ENCODE measurements around the gene IL13. TPM values are rescaled to one million over a fixed set of nuclear protein-coding genes. Genes with fewer than 3 reads are reported as not detected.

The IL13 gene
- total RNA-seq, 1 experiment from 2014 or later, result not detected

DNA sequence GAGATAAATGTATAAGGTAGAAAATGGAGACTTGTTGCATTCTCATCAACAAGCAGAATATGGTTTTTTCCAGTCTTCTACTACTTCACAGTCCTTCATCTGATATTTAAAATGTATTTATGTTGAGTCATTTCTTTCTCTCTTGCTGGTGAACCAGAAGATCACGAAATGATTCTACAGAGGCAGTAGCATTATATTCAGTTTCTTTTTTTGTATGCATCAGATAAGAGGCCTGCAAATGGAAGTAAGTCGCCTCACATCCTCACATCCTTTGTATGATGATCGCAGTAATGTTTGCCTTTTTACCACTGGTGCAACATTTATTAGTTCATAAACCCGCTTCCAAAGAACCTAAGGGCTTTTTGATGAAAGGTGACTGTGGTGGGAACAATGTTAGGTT is 22.1 kb upstream of the IL13 start:
- no peak overlapping the region for H3K4me3 Mint-ChIP-seq (ENCODE audit: unreplicated experiment)
- H3K27ac Mint-ChIP-seq (ENCODE audit: unreplicated experiment), result no peak overlapping the region
- DNase-seq, result no peak
- Histone ChIP-seq H3K4me3 (ENCODE audit: low read depth, low read length) (no peak overlapping the region), H3K27me3 (replicated peaks; ENCODE audit: control insufficient read depth, insufficient read depth, low read length) (no peaks in the 10 kb centered on the region), H3K9me3 (no peaks in the 10 kb centered on the region), H3K36me3 (ENCODE audit: control insufficient read depth, insufficient read depth, low read length) (no peaks in the 10 kb centered on the region; the same call in none of the 2 replicates), H3K4me1 (no peaks in the 10 kb centered on the region)
- no peak for TF ChIP-seq CTCF (IDR thresholded peaks at IDR 0.05; ENCODE audit: insufficient read depth in 1 of 2, low read depth in 1 of 2, low read length in 1 of 2, severe bottlenecking in 1 of 2, unreplicated experiment in 1 of 2)
- no peaks in the 10 kb centered on the region for H3K9me3 Mint-ChIP-seq (ENCODE audit: unreplicated experiment)
- no TSS peak for BruUV-seq (replicated peaks)
- no peaks in the 10 kb centered on the region for H3K4me1 Mint-ChIP-seq (ENCODE audit: low read depth, unreplicated experiment)
- ChIA-PET POLR2A (no interaction called here), CTCF (no interaction called here)
- intact Hi-C loops (cut with micrococcal nuclease; ENCODE audit: unreplicated experiment), result no loop called here
- no peaks in the 10 kb centered on the region for H3K27me3 Mint-ChIP-seq (ENCODE audit: insufficient read depth, unreplicated experiment)
- H3K36me3 Mint-ChIP-seq (ENCODE audit: insufficient read depth, unreplicated experiment), result peaks cover 66% of the 10 kb centered on the region

DNA sequence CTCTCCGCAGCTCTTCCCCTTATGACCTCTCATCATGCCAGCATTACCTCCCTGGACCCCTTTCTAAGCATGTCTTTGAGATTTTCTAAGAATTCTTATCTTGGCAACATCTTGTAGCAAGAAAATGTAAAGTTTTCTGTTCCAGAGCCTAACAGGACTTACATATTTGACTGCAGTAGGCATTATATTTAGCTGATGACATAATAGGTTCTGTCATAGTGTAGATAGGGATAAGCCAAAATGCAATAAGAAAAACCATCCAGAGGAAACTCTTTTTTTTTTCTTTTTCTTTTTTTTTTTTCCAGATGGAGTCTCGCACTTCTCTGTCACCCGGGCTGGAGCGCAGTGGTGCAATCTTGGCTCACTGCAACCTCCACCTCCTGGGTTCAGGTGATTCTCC is 20.7 kb upstream of the IL13 start:
- no TSS peak for BruUV-seq (replicated peaks)
- CTCF ChIA-PET, result no interaction called here
- H3K9me3 Mint-ChIP-seq (ENCODE audit: unreplicated experiment), result no peaks in the 10 kb centered on the region
- intact Hi-C loops (cut with micrococcal nuclease; ENCODE audit: unreplicated experiment), result no loop called here
- TF ChIP-seq CTCF (IDR thresholded peaks at IDR 0.05; ENCODE audit: insufficient read depth in 1 of 2, low read depth in 1 of 2, low read length in 1 of 2, severe bottlenecking in 1 of 2, unreplicated experiment in 1 of 2), result no peak
- Histone ChIP-seq H3K27me3 (replicated peaks; ENCODE audit: control insufficient read depth, insufficient read depth, low read length) (no peaks in the 10 kb centered on the region), H3K9me3 (no peaks in the 10 kb centered on the region), H3K4me1 (no peaks in the 10 kb centered on the region), H3K4me3 (ENCODE audit: low read depth, low read length) (no peak overlapping the region), H3K36me3 (ENCODE audit: control insufficient read depth, insufficient read depth, low read length) (no peaks in the 10 kb centered on the region; the same call in none of the 2 replicates)
- H3K27ac Mint-ChIP-seq (ENCODE audit: unreplicated experiment), result no peak overlapping the region
- H3K4me3 Mint-ChIP-seq (ENCODE audit: unreplicated experiment), result no peak overlapping the region
- H3K36me3 Mint-ChIP-seq (ENCODE audit: insufficient read depth, unreplicated experiment), result peaks cover 73% of the 10 kb centered on the region
- POLR2A ChIA-PET, result no interaction called here
- no peak for DNase-seq
- no peaks in the 10 kb centered on the region for H3K27me3 Mint-ChIP-seq (ENCODE audit: insufficient read depth, unreplicated experiment)
- H3K4me1 Mint-ChIP-seq (ENCODE audit: low read depth, unreplicated experiment), result no peaks in the 10 kb centered on the region

DNA sequence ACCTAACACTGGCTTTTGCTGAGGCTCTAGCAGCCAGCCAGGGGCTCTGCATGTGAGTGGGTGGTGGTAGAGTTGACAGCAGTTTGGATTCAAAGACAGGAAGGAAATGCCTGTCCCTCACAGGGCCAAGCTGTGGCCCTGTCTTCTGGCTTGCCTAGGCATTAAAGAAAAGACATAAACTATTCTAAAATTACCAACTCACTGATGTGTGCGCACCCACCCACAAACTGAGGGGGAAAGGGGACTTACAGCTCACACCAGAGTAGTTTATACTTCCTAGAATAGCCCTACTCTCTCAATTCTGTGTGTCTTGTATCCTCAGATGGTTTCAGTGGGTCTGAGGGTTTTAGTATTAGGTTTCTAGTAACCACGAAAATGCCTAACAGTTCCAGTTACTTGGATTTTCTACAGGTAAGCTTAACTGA is 18.3 kb upstream of the IL13 start:
- no peaks in the 10 kb centered on the region for H3K9me3 Mint-ChIP-seq (ENCODE audit: unreplicated experiment)
- H3K4me1 Mint-ChIP-seq (ENCODE audit: low read depth, unreplicated experiment), result no peaks in the 10 kb centered on the region
- CTCF ChIA-PET, result interaction anchor here (1.1 kb wide), 1 partner anchor 168 kb away, joined by 3 read pairs; no protein-coding TSS in a partner anchor
- no TSS peak for BruUV-seq (replicated peaks)
- H3K27ac Mint-ChIP-seq (ENCODE audit: unreplicated experiment), result no peak overlapping the region
- H3K27me3 Mint-ChIP-seq (ENCODE audit: insufficient read depth, unreplicated experiment), result no peaks in the 10 kb centered on the region
- no peak for TF ChIP-seq CTCF (IDR thresholded peaks at IDR 0.05; ENCODE audit: insufficient read depth in 1 of 2, low read depth in 1 of 2, low read length in 1 of 2, severe bottlenecking in 1 of 2, unreplicated experiment in 1 of 2)
- H3K4me3 Mint-ChIP-seq (ENCODE audit: unreplicated experiment), result no peak overlapping the region
- Histone ChIP-seq H3K9me3 (no peaks in the 10 kb centered on the region), H3K36me3 (ENCODE audit: control insufficient read depth, insufficient read depth, low read length) (no peaks in the 10 kb centered on the region; the same call in none of the 2 replicates), H3K4me1 (no peaks in the 10 kb centered on the region), H3K27me3 (replicated peaks; ENCODE audit: control insufficient read depth, insufficient read depth, low read length) (no peaks in the 10 kb centered on the region), H3K4me3 (ENCODE audit: low read depth, low read length) (no peak overlapping the region)
- POLR2A ChIA-PET, result interaction anchor here (0.6 kb wide), 1 partner anchor 174 kb away, joined by 3 read pairs; no protein-coding TSS in a partner anchor
- intact Hi-C loops (cut with micrococcal nuclease; ENCODE audit: unreplicated experiment), result no loop called here
- peaks cover 70% of the 10 kb centered on the region for H3K36me3 Mint-ChIP-seq (ENCODE audit: insufficient read depth, unreplicated experiment)
- no peak for DNase-seq

Data from Caco-2 (cell line).